DMS53 treated with DMSO at 0.1 percent for 48 hours (cell line): ENCODE data around the gene KIF6.

Experiments used
- DNase-seq: peaks from one replicate; lab custom pipeline; 2025; ENCODE audit not compliant: unreplicated experiment; lab: John Stamatoyannopoulos, UW

Gene KIF6

GRCh38 chr6:39425346-39426072 is 299.7 kb downstream of the KIF6 start:
- DNase-seq = no peak

- no peak for DNase-seq
Observed at GRCh38 chr6:39424831-39425230, 300.4 kb downstream of the KIF6 start.

- DNase-seq = no peak
Observed at GRCh38 chr6:39422238-39422637, 303.0 kb downstream of the KIF6 start.

GRCh38 chr6:39421383-39422225 is 303.6 kb downstream of the KIF6 start:
- no peak for DNase-seq

GRCh38 chr6:39420300-39421265 is 304.6 kb downstream of the KIF6 start:
- DNase-seq = no peak

- DNase-seq = no peak
Observed at GRCh38 chr6:39419607-39420006, 305.6 kb downstream of the KIF6 start.

GRCh38 chr6:39417440-39417839 is 307.8 kb downstream of the KIF6 start:
- no peak for DNase-seq

GRCh38 chr6:39416728-39417127 is 308.5 kb downstream of the KIF6 start:
- no peak for DNase-seq

GRCh38 chr6:39416026-39416425 is 309.2 kb downstream of the KIF6 start:
- DNase-seq = no peak

GRCh38 chr6:39415482-39415881 is 309.7 kb downstream of the KIF6 start:
- DNase-seq = no peak

- no peak for DNase-seq
Observed at GRCh38 chr6:39411465-39411864, 313.7 kb downstream of the KIF6 start.

- DNase-seq = no peak
Observed at GRCh38 chr6:39411001-39411400, 314.2 kb downstream of the KIF6 start.

GRCh38 chr6:39409889-39410288 is 315.3 kb downstream of the KIF6 start:
- DNase-seq = no peak

- DNase-seq = no peak
Observed at GRCh38 chr6:39407446-39407993, 317.7 kb downstream of the KIF6 start.

GRCh38 chr6:39404312-39404711 is 320.9 kb downstream of the KIF6 start:
- no peak for DNase-seq

GRCh38 chr6:39403304-39403703 is 321.9 kb downstream of the KIF6 start:
- no peak for DNase-seq

GRCh38 chr6:39402239-39402751 is 322.9 kb downstream of the KIF6 start:
- DNase-seq = no peak

- no peak for DNase-seq
Observed at GRCh38 chr6:39401376-39401775, 323.8 kb downstream of the KIF6 start.

- no peak for DNase-seq
Observed at GRCh38 chr6:39400026-39400425, 325.2 kb downstream of the KIF6 start.

- no peak for DNase-seq
Observed at GRCh38 chr6:39396854-39397253, 328.4 kb downstream of the KIF6 start.

- no peak for DNase-seq
Observed at GRCh38 chr6:39393075-39393474, 332.1 kb downstream of the KIF6 start.
